ENCODE results near the gene BATF3.
"Not testable (repeated sequence)": the region's sequence is repeated elsewhere in the genome, so short reads cannot be mapped to it uniquely, and the experiment has no call there.

The BATF3 gene

DNA sequence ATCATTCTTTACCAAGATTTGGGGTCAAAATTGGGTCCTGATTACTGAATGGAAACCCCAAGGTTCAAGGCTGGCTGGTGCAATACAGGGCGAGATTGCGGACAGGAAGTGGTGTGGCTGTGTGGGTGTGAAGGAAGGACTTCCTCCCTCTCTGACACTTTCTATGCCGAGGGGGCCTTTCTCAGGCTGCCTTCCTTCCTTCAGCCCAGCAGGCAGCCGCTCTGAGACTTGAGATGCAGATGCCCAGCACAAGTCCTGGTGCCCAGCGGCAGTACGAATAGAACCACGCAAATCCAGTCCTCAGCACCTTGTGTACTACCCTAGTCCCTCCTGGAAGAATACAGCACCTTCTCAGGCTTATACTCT, 16.3 kb downstream of the BATF3 start:
- DNase-seq = peak; percentile 41 to 57

DNA sequence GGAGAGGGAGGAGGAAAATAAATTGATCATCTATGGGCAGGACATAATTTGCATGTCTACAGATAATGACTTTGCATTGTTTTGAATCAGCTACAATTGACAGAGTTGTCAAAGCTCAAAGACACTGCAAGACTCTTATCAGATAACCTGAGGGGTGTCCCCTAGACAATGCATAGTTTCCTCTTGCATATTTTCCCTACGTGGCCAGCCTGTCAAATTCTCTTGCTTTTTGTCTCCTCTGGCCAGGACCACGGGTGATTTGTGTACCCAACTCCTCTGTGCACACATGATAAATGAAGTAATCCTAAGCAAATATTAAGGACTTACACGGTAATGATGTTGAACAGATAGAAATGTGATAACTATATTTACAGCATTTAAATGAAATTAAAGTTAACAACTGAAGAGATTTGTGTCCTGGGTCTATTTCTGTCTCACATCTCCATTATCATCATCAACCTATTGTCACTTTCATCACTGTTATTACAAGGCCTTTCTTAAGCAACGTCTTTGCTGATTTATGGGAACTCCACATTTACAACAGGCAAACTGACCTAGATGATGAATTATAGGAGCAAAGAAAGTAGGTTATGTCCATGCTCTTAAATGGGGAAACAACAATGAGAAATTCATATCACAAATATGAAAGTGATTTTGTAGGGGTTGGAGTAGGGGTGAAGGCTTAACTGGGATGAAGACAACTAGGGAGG, 18.8 kb downstream of the BATF3 start:
- no peak for DNase-seq

DNA sequence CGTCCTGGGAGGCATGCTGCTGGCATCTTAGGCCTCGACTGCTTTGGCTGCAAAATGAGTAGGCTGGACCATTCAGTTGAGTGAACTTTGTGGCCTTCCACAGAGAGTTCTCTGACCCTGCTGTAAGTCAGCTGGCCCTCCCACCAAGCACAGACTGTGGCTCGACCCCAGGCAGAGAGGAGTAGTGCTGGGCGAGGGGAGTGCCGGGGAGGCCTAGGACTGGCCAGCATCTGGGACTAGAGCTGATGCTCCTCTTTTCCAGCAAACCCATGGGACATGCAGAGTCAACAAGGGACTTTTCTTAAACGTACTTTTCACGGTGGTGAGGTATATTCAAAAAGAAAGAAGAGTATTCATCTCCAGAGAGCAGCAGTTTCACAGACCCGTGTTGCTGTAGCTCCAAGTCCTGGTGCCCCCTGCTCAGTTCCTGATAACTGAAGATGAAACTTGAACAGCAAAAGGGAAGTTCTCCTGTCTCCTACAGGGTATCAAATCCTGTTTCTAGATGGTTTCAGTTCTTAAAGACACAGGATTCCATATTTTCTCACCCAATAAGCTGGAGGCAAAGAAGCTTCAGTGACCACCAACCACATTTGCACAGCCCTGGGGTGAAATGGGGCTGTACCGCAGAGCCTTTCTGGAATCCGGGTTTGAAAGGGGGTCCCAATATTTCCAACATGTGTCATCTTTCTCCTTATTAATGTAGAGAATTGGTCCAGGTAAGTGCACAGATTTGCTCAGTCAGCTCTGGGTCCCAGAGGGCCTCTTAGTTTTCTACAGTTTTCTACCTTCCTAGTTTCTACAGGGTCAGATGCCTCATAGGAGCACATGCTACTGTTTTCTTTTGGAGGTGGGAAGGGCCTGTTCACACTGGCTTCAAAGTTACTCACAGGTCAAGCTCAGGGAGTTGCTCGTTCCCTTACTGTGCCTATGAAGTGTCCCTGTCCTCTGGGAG, 20.9 kb downstream of the BATF3 start:
- DNase-seq = peak in 1 of 2 donors; percentile 33

DNA sequence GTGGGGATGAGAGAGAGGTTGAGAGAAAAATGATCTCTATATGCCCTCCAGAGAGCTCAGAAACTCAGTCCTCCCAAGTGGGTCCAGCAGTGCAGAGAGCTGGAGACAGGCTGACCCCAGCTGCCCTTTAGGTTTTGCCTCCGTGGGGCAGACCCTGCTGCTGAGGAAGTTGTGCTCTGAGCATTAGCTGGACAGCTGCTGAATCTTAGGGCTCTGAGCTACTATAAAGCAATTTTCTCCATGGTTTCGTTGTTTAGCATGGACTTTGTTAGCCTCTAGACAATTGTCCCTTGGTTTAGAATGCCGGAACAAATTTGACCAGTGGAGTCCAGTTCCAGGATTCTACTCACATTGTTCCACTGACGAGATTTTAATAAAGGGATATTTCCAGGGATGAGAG, 22.1 kb downstream of the BATF3 start:
- DNase-seq = no peak

DNA sequence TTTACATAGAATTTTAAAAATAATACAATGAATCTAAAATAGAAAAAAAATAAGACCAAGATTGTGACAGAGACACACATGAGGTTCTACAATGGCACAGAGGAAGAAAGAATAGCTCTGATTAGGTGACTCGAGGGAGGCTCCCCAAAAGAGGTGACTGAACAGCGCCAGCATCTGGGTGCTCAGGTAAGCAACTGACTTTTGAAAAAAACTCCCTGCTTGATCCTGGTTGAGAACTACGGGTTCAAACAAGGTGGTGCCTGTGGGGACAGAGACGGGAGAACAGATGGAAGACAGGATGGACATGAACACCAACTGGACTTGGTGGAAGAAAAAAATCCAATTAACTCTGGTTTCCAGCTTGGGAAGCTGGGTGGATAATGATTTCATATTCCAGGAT, 22.5 kb downstream of the BATF3 start:
- no peak for DNase-seq

- no peak for DNase-seq
Observed at GRCh38 chr1:212675675-212676074, 24.0 kb downstream of the BATF3 start.

- DNase-seq = no peak
Observed at GRCh38 chr1:212674872-212675271, 24.8 kb downstream of the BATF3 start.

- no peak for DNase-seq
Observed at GRCh38 chr1:212671342-212672031, 28.2 kb downstream of the BATF3 start.

- DNase-seq = no peak
Observed at GRCh38 chr1:212670882-212671281, 28.8 kb downstream of the BATF3 start.

GRCh38 chr1:212670301-212670700, 29.3 kb downstream of the BATF3 start:
- DNase-seq = no peak

DNA sequence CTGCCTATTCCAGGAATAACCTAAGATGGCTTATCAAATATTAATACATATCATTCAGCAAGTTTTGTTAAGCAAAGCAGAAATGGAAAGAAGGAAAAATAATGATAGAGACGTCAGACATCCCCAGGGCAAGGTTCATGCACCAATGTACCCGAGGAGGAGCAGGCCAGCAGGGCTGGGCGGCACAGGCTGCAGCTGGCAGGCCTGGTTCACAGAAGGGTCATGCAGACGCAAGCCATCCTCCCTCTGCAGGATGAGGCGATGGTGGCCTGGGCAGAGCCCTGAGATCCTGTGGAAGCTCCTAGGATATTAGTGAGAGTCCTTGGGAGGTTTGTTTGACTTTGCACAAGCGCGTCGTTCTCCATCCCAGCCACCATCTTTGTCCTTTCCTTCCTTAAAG, 30.0 kb downstream of the BATF3 start:
- no peak for DNase-seq

DNA sequence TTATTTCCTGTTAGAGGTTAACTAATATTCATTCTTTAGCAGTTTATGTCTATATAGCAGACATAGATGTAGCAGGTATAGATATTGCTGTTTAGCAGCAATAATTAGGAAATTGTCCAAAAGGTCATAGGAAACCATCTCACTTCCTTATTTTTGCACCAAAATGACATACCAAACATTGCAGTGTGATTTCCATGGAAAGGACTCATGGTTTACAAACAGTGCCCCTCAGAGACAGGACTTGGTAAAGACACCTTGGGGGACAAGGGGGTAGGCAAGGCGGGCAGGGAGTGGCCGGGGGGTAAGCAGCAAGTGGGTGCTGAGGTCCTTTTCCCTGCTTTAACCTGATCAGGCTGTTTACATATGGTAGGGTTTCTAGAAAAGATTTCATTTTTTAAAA, 30.5 kb downstream of the BATF3 start:
- DNase-seq = no peak

DNA sequence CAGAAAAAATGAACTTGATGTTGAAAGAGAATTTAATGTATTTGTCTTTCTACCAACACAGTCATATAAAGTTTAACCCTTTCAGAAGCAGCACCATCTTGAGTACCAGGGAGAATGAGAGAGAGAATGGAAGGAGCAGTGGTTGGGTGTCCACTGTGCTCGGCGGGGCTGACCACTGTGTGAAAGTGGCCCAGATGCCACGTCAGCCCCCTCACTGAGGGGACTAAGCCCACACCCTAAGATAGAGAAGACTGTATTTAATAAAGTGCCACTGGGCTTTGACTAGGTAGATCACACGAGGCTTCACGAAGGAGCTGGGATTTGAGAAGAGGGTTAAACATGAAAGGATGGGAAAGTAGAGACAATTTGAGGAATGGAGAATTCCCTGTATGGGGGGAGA, 31.2 kb downstream of the BATF3 start:
- DNase-seq = peak in 1 of 2 donors; percentile 0

GRCh38 chr1:212667223-212668139, 32.2 kb downstream of the BATF3 start:
- peak in 1 of 2 donors; percentile 18 for DNase-seq

GRCh38 chr1:212666116-212666775, 33.4 kb downstream of the BATF3 start:
- DNase-seq = peak in 1 of 2 donors; percentile 15

- DNase-seq = peak; percentile 85 to 89
Observed at GRCh38 chr1:212665241-212666115, 34.2 kb downstream of the BATF3 start.

DNA sequence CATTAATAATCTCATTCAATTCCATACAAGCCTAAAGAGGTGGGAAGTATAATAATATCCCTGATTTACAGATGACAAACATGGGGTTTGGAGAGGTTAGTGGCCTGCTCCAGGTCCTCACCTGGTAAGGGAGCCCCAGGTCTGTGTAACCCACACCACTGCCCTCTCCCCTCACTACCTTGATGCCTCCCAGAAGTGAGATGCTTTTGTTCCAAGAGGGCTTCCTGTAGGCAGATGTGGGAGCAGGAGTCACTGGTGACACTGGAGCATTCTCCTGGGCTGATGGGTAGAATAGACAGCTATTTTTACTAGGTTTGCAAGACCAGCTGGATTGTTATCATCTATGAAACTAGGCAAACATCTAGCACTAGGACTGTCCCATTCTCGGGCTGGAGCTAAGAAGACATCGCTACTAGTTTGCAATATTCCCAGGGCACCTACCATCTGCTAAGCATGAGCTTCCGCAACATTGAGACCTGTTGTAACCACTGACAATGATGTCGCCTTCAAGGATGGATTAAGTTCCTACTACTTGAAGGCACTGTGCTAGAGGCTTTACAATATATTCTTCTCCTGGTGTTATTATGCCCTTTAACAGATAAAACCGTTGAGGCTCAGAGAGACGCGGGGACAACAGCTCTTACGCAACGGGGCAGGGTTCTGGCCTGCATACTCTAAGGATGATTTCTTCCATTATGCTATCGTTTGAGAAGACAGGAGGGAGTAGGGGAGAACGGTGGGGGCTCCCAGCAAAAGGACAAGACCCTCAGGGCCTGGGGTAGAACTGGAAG, 35.0 kb downstream of the BATF3 start:
- no peak for DNase-seq

GRCh38 chr1:212658250-212658649, 41.4 kb downstream of the BATF3 start:
- DNase-seq = not testable (repeated sequence)

- DNase-seq = no peak
Observed at GRCh38 chr1:212656730-212657129, 42.9 kb downstream of the BATF3 start.

Data from stimulated activated CD4-positive, alpha-beta T cell treated with anti-CD3 and anti-CD28 coated beads, Interleukin-2, amount 100 ng/mL, for 24 hours (primary cell).